Gastroesophageal sphincter (tissue), 4 donors: ENCODE results near the gene BCKDK. TPM values are rescaled to one million over a fixed set of nuclear protein-coding genes. Genes with fewer than 3 reads are reported as not detected.

ENCODE experiments used
- ATAC-seq: fragments of 150-250 bp; one replicate; pipeline ENCODE4 v1.9.1; 2016; ENCODE audit warnings: mild to moderate bottlenecking, moderate library complexity
- H3K27ac ChIP-seq, 4 donors: fragments of 200-600 bp; sonication (generic) in 3 of 4; 1 replicate in 3 of 4; 2 replicates in 1 of 4; pipeline ENCODE4 v1.5.1; 2016 to 2019
- H3K27me3 ChIP-seq: fragments of 200-600 bp; sonication (generic); one replicate; pipeline ENCODE4 v1.5.1; 2019
- H3K36me3 ChIP-seq, 2 donors: fragments of 200-600 bp; sonication (generic); one replicate each; pipeline ENCODE4 v1.5.1; 2019; ENCODE audit warnings: control low read depth in 1 of 2
- H3K4me1 ChIP-seq, 3 donors: fragments of 200-600 bp; sonication (generic); 1 replicate in 2 of 3; 2 replicates in 1 of 3; pipeline ENCODE4 v1.5.1; 2016 to 2019; ENCODE audit warnings: control low read depth in 2 of 3
- H3K4me3 ChIP-seq, 2 donors: fragments of 200-600 bp; sonication (generic); one replicate each; pipeline ENCODE4 v1.5.1; 2019; ENCODE audit warnings: mild to moderate bottlenecking in 1 of 2, moderate library complexity in 1 of 2
- H3K9me3 ChIP-seq, 3 donors: fragments of 200-600 bp; sonication (generic); one replicate each; pipeline ENCODE4 v1.5.1; 2017 to 2019; ENCODE audit warnings: control low read depth in 2 of 3
- CTCF ChIP-seq, 4 experiments: fragments of 200-600 bp in 2 of 4; fragments of 450-650 bp in 2 of 4; sonication (generic) in 1 of 4; IDR thresholded peaks; one replicate each; pipeline ENCODE4 v1.5.1; 2017 to 2019; ENCODE audit warnings: antibody characterized with exemption in 4 of 4, mild to moderate bottlenecking in 2 of 4, moderate library complexity in 2 of 4
- EP300 ChIP-seq: sonication (generic); formaldehyde crosslinking; IDR thresholded peaks from one replicate; pipeline ENCODE4 v1.6.1; 2017; ENCODE audit warnings: antibody characterized with exemption, mild to moderate bottlenecking
- POLR2A ChIP-seq, 2 donors: fragments of 450-650 bp; IDR thresholded peaks; one replicate each; pipeline ENCODE4 v1.6.1; 2017; ENCODE audit warnings: antibody characterized with exemption in 2 of 2, mild to moderate bottlenecking in 2 of 2, moderate library complexity in 1 of 2
- POLR2AphosphoS5 ChIP-seq: sonication (generic); formaldehyde crosslinking; IDR thresholded peaks from one replicate; pipeline ENCODE4 v1.6.1; 2017; ENCODE audit warnings: antibody characterized with exemption
- WGBS, 2 donors: methylation state at CpG; one replicate each; pipeline ENCODE4 v1.1.5; 2018; ENCODE audit warnings: low coverage in 1 of 2; 5-methylcytosine and 5-hydroxymethylcytosine counted together
- total RNA-seq, 4 donors: library from RNA; depleted of rRNA; stranded (reverse); fragments of >200 nt; gene quantifications; one replicate each; pipeline ENCODE4 v1.1.0, GENCODE V29; 2016

Gene BCKDK
- total RNA-seq, 4 donors from 2014 or later: 26.5 to 70.2 (median 39.8) TPM

GRCh38 chr16:31079342-31079944 is 28.7 kb upstream of the BCKDK start:
- H3K4me1 ChIP-seq: peaks cover 0 to 43% (median 10%) of the 10 kb centered on the region in 3 donors
- H3K9me3 ChIP-seq: no peaks in the 10 kb centered on the region

GRCh38 chr16:31080035-31080629 is 28.1 kb upstream of the BCKDK start:
- peaks cover 0 to 92% of the 10 kb centered on the region in 2 donors for H3K36me3 ChIP-seq
- 92% methylated on average over 4 of the region's 40 CpGs; no CpG with 5 or more reads in 1 of the 2 donors for WGBS, 2 donors

More at GRCh38 chr16:31079342-31079944, 28.7 kb upstream of the BCKDK start:
- ATAC-seq: no peak
- 89 to 100% methylated on average over 3 to 6 of the region's 13 CpGs for WGBS, 2 donors
- TF ChIP-seq POLR2A (IDR thresholded peaks at IDR 0.05): no peak
- no peak for TF ChIP-seq EP300
- TF ChIP-seq POLR2AphosphoS5: no peak
- TF ChIP-seq CTCF (IDR thresholded peaks at IDR 0.05): no peak
- Histone ChIP-seq H3K36me3 (peaks cover 0 to 85% of the 10 kb centered on the region in 2 donors), H3K27me3 (no peaks in the 10 kb centered on the region), H3K27ac (no peak overlapping the region), H3K4me3 (no peak overlapping the region)

GRCh38 chr16:31080756-31081419 is 27.3 kb upstream of the BCKDK start:
- Histone ChIP-seq H3K36me3 (peaks cover 0 to 100% of the 10 kb centered on the region in 2 donors), H3K27ac (no peak overlapping the region), H3K9me3 (no peaks in the 10 kb centered on the region), H3K4me3 (no peak overlapping the region), H3K27me3 (no peaks in the 10 kb centered on the region), H3K4me1 (peaks cover 0 to 30% (median 3%) of the 10 kb centered on the region in 3 donors)
- no peak for ATAC-seq
- WGBS, 2 donors: 100% methylated on average over 1 to 4 of the region's 13 CpGs
- TF ChIP-seq EP300 (no peak), POLR2A (IDR thresholded peaks at IDR 0.05) (no peak), POLR2AphosphoS5 (no peak), CTCF (IDR thresholded peaks at IDR 0.05) (no peak)

More at GRCh38 chr16:31080035-31080629, 28.1 kb upstream of the BCKDK start:
- H3K9me3 ChIP-seq: no peaks in the 10 kb centered on the region
- H3K27me3 ChIP-seq: no peaks in the 10 kb centered on the region
- TF ChIP-seq POLR2AphosphoS5 (no peak), CTCF (IDR thresholded peaks at IDR 0.05) (no peak), POLR2A (IDR thresholded peaks at IDR 0.05) (no peak), EP300 (no peak)
- no peak overlapping the region for H3K4me3 ChIP-seq
- H3K27ac ChIP-seq: no peak overlapping the region
- ATAC-seq: no peak
- H3K4me1 ChIP-seq: peaks cover 0 to 37% (median 7%) of the 10 kb centered on the region in 3 donors

GRCh38 chr16:31081428-31082351 is 26.5 kb upstream of the BCKDK start:
- peaks cover 0 to 25% (median 3%) of the 10 kb centered on the region in 3 donors for H3K4me1 ChIP-seq
- H3K27me3 ChIP-seq: no peaks in the 10 kb centered on the region
- ATAC-seq: no peak
- TF ChIP-seq EP300: no peak
- TF ChIP-seq POLR2A (IDR thresholded peaks at IDR 0.05): no peak
- TF ChIP-seq POLR2AphosphoS5: no peak
- no peak for TF ChIP-seq CTCF (IDR thresholded peaks at IDR 0.05)
- no peak overlapping the region for H3K4me3 ChIP-seq
- H3K9me3 ChIP-seq: no peaks in the 10 kb centered on the region
- no peak overlapping the region for H3K27ac ChIP-seq
- 60 to 82% methylated on average over 4 to 17 of the region's 26 CpGs for WGBS, 2 donors
- H3K36me3 ChIP-seq: peaks cover 0 to 100% of the 10 kb centered on the region in 2 donors
